SK-N-SH treated with all-trans-retinoic acid at 6 μM for 48 hours (cell line): ENCODE results near the gene SEC16A.

Experiments
- ATAC-seq: fragments of 200-7000 bp; cut with Tn5 transposase; 3 replicates; pipeline ENCODE4 v1.9.1; 2020; ENCODE audit warnings: mild to moderate bottlenecking, moderate library complexity
- ARNTL ChIP-seq: fragments of 450-650 bp; formaldehyde crosslinking; IDR thresholded peaks from 2 replicates; pipeline ENCODE4 v1.5.0; 2020; ENCODE audit warnings: low read depth, mild to moderate bottlenecking, moderate library complexity, borderline replicate concordance
- BACH2 ChIP-seq: fragments of 250-450 bp; sonication (Bioruptor Pico); IDR thresholded peaks from 2 replicates; pipeline ENCODE4 v1.9.0; 2021; ENCODE audit warnings: mild to moderate bottlenecking, borderline replicate concordance
- CREB5 ChIP-seq: fragments of 250-450 bp; sonication (Bioruptor Pico); IDR thresholded peaks from 2 replicates; pipeline ENCODE4 v1.5.1; 2020; ENCODE audit warnings: low read depth, mild to moderate bottlenecking, moderate library complexity
- CSDC2 ChIP-seq: fragments of 250-450 bp; sonication (Bioruptor Pico); IDR thresholded peaks from 2 replicates; pipeline ENCODE4 v1.5.0; 2020; ENCODE audit warnings: mild to moderate bottlenecking, moderate library complexity
- CSRNP3 ChIP-seq: fragments of 250-450 bp; sonication (Bioruptor Pico); IDR thresholded peaks from 2 replicates; pipeline ENCODE4 v1.5.1; 2021; ENCODE audit warnings: mild to moderate bottlenecking, moderate library complexity
- ESRRG ChIP-seq: fragments of 250-450 bp; sonication (Bioruptor Pico); IDR thresholded peaks from 2 replicates; pipeline ENCODE4 v1.6.1; 2021; ENCODE audit warnings: mild to moderate bottlenecking
- GLIS3 ChIP-seq: fragments of 250-450 bp; sonication (Bioruptor Pico); IDR thresholded peaks from 2 replicates; pipeline ENCODE4 v1.5.0; 2020; ENCODE audit warnings: mild to moderate bottlenecking, moderate library complexity
- ISL1 ChIP-seq: fragments of 250-450 bp; sonication (Bioruptor Pico); IDR thresholded peaks from 2 replicates; pipeline ENCODE4 v2.1.2; 2022; ENCODE audit warnings: mild to moderate bottlenecking, moderate library complexity
- OSR1 ChIP-seq: fragments of 250-450 bp; sonication (Bioruptor Pico); IDR thresholded peaks from 2 replicates; pipeline ENCODE4 v1.8.0; 2022; ENCODE audit warnings: moderate library complexity, mild to moderate bottlenecking, inconsistent platforms
- PPARA ChIP-seq: fragments of 250-450 bp; sonication (Bioruptor Pico); IDR thresholded peaks from 2 replicates; pipeline ENCODE4 v1.5.0; 2020; ENCODE audit warnings: mild to moderate bottlenecking, borderline replicate concordance
- RARB ChIP-seq: fragments of 250-450 bp; sonication (Bioruptor Pico); IDR thresholded peaks from 2 replicates; pipeline ENCODE4 v1.8.0; 2021; ENCODE audit warnings: mild to moderate bottlenecking, moderate library complexity
- SNAI2 ChIP-seq: fragments of 250-450 bp; sonication (Bioruptor Pico); IDR thresholded peaks from 2 replicates; pipeline ENCODE4 v1.5.0; 2020; ENCODE audit warnings: mild to moderate bottlenecking, moderate library complexity
- TCF4 ChIP-seq: fragments of 250-450 bp; sonication (Bioruptor Pico); IDR thresholded peaks from 2 replicates; pipeline ENCODE4 v1.8.0; 2021; ENCODE audit warnings: mild to moderate bottlenecking, moderate library complexity, borderline replicate concordance
- TOX ChIP-seq: fragments of 250-450 bp; sonication (Bioruptor Pico); IDR thresholded peaks from 2 replicates; pipeline ENCODE4 v1.8.0; 2021; ENCODE audit warnings: mild to moderate bottlenecking, moderate library complexity, borderline replicate concordance
- TSHZ2 ChIP-seq: fragments of 250-450 bp; sonication (Bioruptor Pico); IDR thresholded peaks from 2 replicates; pipeline ENCODE4 v1.5.0; 2020; ENCODE audit warnings: mild to moderate bottlenecking, moderate library complexity
- ZC3H10 ChIP-seq: fragments of 250-450 bp; sonication (Bioruptor Pico); IDR thresholded peaks from 2 replicates; pipeline ENCODE4 v1.5.1; 2021; ENCODE audit warnings: mild to moderate bottlenecking, moderate library complexity
- ZFP3 ChIP-seq: fragments of 250-450 bp; sonication (Bioruptor Pico); IDR thresholded peaks from 2 replicates; pipeline ENCODE4 v1.5.0; 2020; ENCODE audit warnings: mild to moderate bottlenecking, moderate library complexity
- ZFP30 ChIP-seq: fragments of 450-650 bp; formaldehyde crosslinking; IDR thresholded peaks from 2 replicates; pipeline ENCODE4 v1.5.0; 2022; ENCODE audit warnings: mild to moderate bottlenecking, moderate library complexity
- ZNF70 ChIP-seq: fragments of 450-650 bp; formaldehyde crosslinking; IDR thresholded peaks from 2 replicates; pipeline ENCODE4 v1.5.0; 2020; ENCODE audit warnings: mild to moderate bottlenecking, moderate library complexity
- ZNF8 ChIP-seq: fragments of 450-650 bp; formaldehyde crosslinking; IDR thresholded peaks from 2 replicates; pipeline ENCODE4 v1.5.0; 2020; ENCODE audit warnings: mild to moderate bottlenecking, moderate library complexity

Gene SEC16A

GRCh38 chr9:136517012-136517743 is 34.3 kb upstream of the SEC16A start:
- no peak for ATAC-seq
- TF ChIP-seq ZNF8 (CRISPR knock-in tag) (no peak), CREB5 (CRISPR knock-in tag) (no peak), TCF4 (no peak), TOX (CRISPR knock-in tag) (no peak), TSHZ2 (no peak), ZC3H10 (CRISPR knock-in tag) (no peak), ZFP30 (CRISPR knock-in tag) (no peak), ARNTL (no peak), BACH2 (CRISPR knock-in tag) (no peak), CSRNP3 (CRISPR knock-in tag) (no peak), CSDC2 (CRISPR knock-in tag) (no peak)

GRCh38 chr9:136516191-136516654 is 33.4 kb upstream of the SEC16A start:
- ATAC-seq: no peak
- TF ChIP-seq ZNF70: no peak
- TF ChIP-seq RARB: no peak
- no peak for TF ChIP-seq TOX (CRISPR knock-in tag)
- TF ChIP-seq CREB5 (CRISPR knock-in tag): no peak
- TF ChIP-seq TSHZ2: no peak
- TF ChIP-seq ZNF8 (CRISPR knock-in tag): no peak
- TF ChIP-seq ESRRG: no peak
- TF ChIP-seq ISL1 (CRISPR knock-in tag): no peak
- no peak for TF ChIP-seq CSRNP3 (CRISPR knock-in tag)
- TF ChIP-seq GLIS3 (CRISPR knock-in tag): no peak
- TF ChIP-seq PPARA (CRISPR knock-in tag): no peak
- no peak for TF ChIP-seq OSR1 (CRISPR knock-in tag)
- no peak for TF ChIP-seq ARNTL
- no peak for TF ChIP-seq ZFP3
- no peak for TF ChIP-seq TCF4
- TF ChIP-seq BACH2 (CRISPR knock-in tag): no peak
- no peak for TF ChIP-seq SNAI2
- TF ChIP-seq CSDC2 (CRISPR knock-in tag): no peak
- TF ChIP-seq ZC3H10 (CRISPR knock-in tag): no peak
